Measurements from ENCODE around the gene ADM2.
A peak's percentile ranks its signal among the peaks of the same experiment; 100 is the strongest.
"Not testable (repeated sequence)": the region's sequence is repeated elsewhere in the genome, so short reads cannot be mapped to it uniquely, and the experiment has no call there.

Gene ADM2

DNA sequence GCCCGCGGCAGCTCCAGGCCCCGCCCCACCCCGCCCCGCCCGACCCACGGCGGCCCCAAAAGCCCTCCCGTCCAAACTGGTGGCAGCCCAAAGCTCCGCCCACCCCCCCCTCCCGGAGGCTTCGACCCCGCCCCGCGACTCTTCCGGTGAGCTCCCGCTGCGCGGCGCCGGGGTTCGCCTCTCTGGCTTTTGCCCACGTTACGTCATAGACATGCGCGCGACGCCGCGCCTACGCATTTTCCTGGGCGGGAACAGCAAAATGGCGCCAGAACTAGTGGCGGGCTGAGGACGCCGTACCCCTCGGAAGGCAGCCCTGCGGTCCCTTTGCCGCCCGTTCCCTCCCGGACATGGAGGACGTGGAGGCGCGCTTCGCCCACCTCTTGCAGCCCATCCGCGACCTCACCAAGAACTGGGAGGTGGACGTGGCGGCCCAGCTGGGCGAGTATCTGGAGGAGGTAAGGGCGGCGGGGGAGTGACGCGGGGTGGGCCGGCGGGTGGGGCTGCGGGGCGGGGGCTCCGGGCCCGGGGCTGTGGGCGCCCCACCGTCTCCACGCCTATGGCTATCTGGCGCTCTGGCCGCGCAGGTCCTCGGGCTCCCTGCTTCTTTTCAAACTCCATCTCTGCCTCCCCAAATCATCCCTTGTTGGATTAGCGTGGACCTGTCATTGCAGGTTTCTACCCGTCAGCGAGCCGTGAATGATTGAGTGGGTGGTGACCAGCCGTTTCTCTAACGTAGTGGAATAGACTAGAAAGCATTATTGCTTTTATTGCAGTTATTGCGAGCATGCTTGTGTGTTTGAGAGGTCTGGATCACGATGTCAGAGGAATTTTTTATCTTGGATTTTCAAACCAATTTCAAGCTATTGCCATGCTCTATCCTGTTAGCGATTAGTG lies 26.9 kb downstream of the ADM2 start, which contains the start of gene NCAPH2:
NCAPH2 (plus strand) TSS at position 234 of the 894 bp plus-strand sequence; CDS start at position 348, 114 bp downstream.
- DNase-seq: peak; percentile 94

DNA sequence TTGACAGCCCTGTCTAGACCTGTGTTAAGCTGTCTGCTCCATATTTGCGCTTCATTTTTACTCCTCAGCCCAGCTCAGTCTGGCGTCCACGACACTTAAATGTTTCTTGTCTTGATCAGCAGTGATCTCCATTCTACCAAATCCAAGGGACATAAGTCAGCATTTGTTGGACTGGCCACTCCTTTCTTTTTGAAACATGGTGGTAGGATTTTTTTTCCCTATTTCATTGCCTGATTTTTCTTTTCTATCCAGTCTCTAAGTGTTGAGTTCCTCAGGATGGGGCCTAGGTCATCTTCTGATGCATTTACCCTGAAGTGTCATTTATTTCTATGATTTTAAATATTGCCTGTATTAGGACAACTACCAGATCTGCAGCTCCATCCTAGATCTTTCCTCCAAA lies 27.6 kb downstream of the ADM2 start:
- DNase-seq: no peak

- no peak for DNase-seq
Observed at GRCh38 chr22:50513175-50513574, 31.8 kb downstream of the ADM2 start.

DNA sequence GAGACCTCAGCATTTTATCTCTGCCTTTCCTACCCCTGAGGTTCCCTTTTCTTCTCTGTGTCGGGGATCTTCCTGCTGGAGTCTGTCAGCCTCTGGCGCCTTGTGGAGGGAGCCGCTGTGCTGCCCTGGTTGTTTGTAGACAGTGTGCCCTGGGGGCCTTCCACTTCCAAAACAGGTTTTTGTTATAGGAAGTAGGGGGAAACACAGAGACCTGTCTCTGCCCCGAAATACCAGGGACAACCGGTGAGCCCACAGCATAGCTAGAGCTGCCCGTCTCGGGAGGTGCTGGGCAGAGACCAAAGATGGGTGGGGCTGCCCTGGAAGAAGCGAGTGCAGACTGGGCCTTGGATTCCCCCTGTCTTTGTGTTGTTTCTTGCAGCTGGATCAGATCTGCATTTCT lies 34.7 kb downstream of the ADM2 start:
- DNase-seq: no peak

DNA sequence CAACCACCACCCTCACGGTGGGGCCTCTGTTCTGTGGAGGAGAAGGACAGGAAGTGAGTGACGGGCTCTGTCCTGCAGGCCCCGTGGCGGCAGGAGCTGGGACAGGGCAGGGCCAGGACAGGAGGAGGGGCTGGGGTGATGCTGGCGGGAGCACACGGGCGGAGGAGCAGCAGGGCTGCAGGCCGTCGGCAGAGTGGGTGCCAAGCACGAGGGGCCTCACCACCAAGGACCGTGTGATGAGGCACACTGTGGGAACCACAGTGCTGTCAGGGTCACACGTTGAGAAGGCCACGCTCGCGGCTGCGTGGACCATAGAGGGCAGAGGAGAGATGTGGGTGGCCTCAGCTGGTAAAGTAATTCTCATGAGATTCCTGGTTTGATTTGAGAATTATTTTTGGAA lies 35.5 kb downstream of the ADM2 start:
- DNase-seq: no peak

GRCh38 chr22:50517495-50518260 lies 36.3 kb downstream of the ADM2 start:
- DNase-seq: no peak

- DNase-seq: no peak
Observed at GRCh38 chr22:50518606-50519005, 37.3 kb downstream of the ADM2 start.

GRCh38 chr22:50519151-50519550 lies 37.8 kb downstream of the ADM2 start:
- no peak for DNase-seq

DNA sequence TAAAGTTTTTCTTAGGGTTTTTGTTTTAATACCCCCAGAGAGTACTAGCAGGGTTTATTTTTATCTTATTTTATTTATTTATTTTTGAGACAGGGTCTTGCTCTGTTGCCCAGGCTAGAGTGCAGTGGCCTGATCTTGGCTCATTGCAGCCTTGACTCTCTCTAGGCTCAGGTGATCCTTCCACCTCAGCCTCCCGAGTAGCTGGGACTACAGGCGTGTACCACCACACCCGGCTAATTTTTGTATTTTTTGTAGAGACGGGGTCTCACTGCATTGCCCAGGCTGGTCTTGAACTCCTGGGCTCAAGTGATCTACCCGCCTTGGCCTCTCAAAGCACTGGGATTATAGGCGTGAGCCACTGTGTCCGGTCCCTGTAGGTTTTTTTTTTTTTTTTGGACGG lies 38.8 kb downstream of the ADM2 start:
- not testable (repeated sequence) for DNase-seq

GRCh38 chr22:50520826-50521453 lies 39.6 kb downstream of the ADM2 start:
- DNase-seq: no peak

- DNase-seq: no peak
Observed at GRCh38 chr22:50521710-50522109, 40.4 kb downstream of the ADM2 start.

DNA sequence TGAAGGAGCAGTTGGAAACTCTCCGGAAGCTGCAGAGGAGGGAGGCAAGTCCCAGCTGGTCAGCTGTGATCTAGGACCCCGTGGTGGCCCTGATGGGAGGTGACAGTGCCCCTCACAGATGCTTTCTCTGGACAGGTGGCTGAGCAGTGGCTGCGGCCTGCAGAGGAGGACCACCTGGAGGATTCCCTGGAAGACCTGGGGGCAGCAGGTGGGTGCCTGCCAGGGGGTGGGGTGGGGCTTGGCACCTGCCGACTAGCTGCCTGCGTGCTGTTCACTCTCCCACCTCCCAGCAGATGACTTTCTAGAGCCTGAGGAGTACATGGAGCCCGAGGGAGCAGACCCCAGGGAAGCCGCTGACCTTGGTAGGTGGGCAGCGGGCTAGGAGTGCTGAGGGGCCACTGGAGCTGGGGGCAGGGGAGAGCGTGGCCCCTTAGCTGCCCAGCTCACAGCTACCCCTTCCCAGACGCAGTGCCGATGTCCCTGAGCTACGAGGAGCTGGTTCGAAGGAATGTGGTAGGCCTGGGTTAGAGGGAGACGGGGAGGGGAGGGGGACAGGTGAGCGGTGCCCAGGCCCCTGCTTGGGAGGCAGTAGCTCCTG lies 41.0 kb downstream of the ADM2 start:
- no peak for DNase-seq

- no peak for DNase-seq
Observed at GRCh38 chr22:50522806-50523438, 41.6 kb downstream of the ADM2 start.

GRCh38 chr22:50523458-50523805 lies 42.1 kb downstream of the ADM2 start:
- no peak for DNase-seq

GRCh38 chr22:50523806-50524675 lies 42.7 kb downstream of the ADM2 start:
- no peak for DNase-seq

- no peak for DNase-seq
Observed at GRCh38 chr22:50524676-50525103, 43.3 kb downstream of the ADM2 start.

GRCh38 chr22:50525104-50525857 lies 43.9 kb downstream of the ADM2 start, which contains the start of gene SCO2:
SCO2 (minus strand) TSS chr22:50525598; CDS start chr22:50524411, 1,187 bp downstream.
- peak; percentile 97 for DNase-seq

DNA sequence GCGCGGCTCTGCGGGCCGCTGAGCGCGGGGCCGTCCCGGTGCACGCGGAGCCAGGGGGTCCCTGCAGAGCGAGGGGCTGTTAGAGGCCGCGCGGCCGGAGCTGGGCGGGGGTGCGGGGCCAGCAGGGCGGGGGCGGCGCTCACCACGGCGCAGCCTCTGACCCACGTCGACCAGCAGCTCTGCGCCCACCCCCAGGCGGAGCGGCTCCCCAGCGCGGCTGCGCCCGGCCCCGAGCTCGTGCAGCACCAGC lies 44.4 kb downstream of the ADM2 start:
- DNase-seq: no peak

GRCh38 chr22:50526108-50526833 lies 44.9 kb downstream of the ADM2 start:
- DNase-seq: peak; percentile 81
